PFSK-1 (cell line): ENCODE results near the gene ANKRD12.

Source experiments
- FOXP2 ChIP-seq: optimal IDR thresholded peaks from 2 replicates; pipeline ENCODE3; 2011; ENCODE audit warnings: borderline replicate concordance, control low read depth, inconsistent platforms; ENCODE audit not compliant: insufficient read depth; ENCODE audit errors: extremely low read length, extremely low read depth
- POLR2AphosphoS5 ChIP-seq: IDR thresholded peaks from 2 replicates; pipeline ENCODE4 v1.6.1; 2012; ENCODE audit warnings: low read depth, mild to moderate bottlenecking, control low read depth, low read length, moderate library complexity
- REST ChIP-seq, 2 experiments: IDR thresholded peaks; 2 replicates each; pipeline versions ENCODE4 v1.6.1 to v1.8.0; 2011 to 2012; ENCODE audit warnings: low read depth in 2 of 2, low read length in 2 of 2, control low read depth in 1 of 2, inconsistent platforms in 1 of 2, mild to moderate bottlenecking in 1 of 2, moderate library complexity in 1 of 2; ENCODE audit not compliant: insufficient read depth in 1 of 2
- SIN3A ChIP-seq: IDR thresholded peaks from 2 replicates; pipeline ENCODE4 v1.6.1; 2012; ENCODE audit warnings: mild to moderate bottlenecking, low read length, moderate library complexity, borderline replicate concordance; ENCODE audit not compliant: insufficient read depth
- TAF1 ChIP-seq: IDR thresholded peaks from 2 replicates; pipeline ENCODE4 v1.6.1; 2012; ENCODE audit warnings: low read length, control low read depth, borderline replicate concordance; ENCODE audit not compliant: insufficient read depth

The ANKRD12 gene

GRCh38 chr18:9248661-9249060 lies 112.1 kb downstream of the ANKRD12 start:
- TF ChIP-seq TAF1 (no peak), REST (IDR thresholded peaks at IDR 0.05; ENCODE audit: insufficient read depth in 1 of 2, low read depth in 2 of 2, low read length in 2 of 2) (no peak), FOXP2 (no peak), SIN3A (no peak), POLR2AphosphoS5 (no peak)

DNA sequence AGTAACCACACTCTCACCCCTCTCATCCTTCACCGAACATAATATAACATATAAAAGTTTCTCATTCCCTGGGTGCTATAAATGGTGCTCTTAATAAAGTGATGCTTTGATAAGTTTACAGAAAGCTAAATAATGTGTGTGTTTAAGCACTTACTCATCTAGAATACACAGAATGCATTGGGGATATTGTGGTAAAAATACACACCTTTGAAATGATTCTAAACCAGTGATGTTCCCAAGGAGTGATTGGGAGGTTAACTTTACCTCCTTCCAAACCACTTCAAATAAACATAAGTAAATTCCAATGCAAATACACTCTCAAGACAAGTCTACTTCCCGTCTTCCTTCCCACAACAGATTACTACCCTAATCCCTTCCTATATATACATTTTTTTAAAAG lies 112.7 kb downstream of the ANKRD12 start:
- TF ChIP-seq POLR2AphosphoS5 (no peak), SIN3A (no peak), FOXP2 (no peak), REST (IDR thresholded peaks at IDR 0.05; ENCODE audit: insufficient read depth in 1 of 2, low read depth in 2 of 2, low read length in 2 of 2) (no peak), TAF1 (no peak)

DNA sequence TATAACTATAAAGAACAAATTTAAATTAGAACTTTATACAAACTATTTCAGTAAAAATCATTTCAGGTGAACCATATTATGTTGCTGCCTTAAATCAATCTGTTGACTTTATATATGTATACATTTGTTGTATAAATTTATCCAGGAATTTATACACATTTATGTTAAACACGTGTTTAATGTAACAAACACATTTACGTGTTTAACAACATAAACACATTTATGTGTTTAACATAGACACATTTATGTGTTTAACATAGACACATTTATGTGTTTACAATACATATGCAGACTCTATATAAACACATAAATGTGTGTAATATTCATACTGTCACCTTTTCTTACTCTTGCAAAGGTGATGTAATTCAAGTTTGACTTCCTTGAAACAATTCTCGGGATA lies 122.6 kb downstream of the ANKRD12 start:
- no peak for TF ChIP-seq FOXP2
- TF ChIP-seq SIN3A: no peak
- TF ChIP-seq POLR2AphosphoS5: no peak
- no peak for TF ChIP-seq REST (IDR thresholded peaks at IDR 0.05; ENCODE audit: insufficient read depth in 1 of 2, low read depth in 2 of 2, low read length in 2 of 2)
- no peak for TF ChIP-seq TAF1

DNA sequence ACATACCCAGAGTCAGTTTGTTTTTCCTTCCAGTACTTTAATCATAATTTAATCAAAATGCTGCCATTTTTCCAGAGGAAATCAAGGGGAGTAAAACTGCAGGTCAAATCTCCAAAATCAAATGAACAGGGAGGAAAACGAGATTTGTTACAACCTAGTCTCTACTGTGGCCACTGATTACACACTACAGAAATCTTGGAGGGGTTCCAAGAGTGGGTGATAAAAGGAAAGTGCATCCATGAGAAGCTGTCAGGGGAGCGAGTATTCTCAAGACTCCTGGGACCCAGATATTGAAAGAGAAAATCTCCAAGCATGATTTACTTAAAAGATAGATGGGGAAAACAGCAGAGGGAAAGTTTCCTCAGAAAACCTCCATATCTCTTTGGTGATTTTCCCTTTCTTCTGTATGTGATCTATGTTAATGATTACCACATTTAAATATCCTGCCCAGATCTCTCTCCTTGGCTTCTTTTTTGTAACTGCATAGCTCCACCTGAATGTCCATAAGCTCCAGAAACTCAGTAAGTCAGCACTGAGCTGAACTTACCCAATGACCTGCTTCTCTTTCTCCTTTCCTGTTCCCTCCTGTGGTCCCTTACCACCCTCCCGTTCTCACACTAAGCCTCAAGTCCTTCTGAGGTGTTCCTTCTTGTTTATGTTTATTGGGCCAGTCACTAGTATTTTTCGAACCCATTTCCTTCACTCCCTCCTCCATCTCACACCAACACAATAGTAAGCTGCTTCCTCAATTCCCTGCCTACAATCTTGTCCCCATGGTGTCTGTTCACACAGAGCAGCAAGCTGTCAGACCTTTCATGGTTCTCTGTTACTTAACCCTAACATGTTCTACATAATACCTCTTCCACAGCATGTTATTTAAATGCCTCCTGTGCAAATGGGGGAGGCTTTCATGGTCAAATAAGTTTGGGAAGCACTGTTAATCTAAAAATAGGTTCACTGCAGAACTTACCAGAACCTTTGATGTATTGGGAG lies 124.1 kb downstream of the ANKRD12 start:
- TF ChIP-seq FOXP2 (no peak), REST (IDR thresholded peaks at IDR 0.05; ENCODE audit: insufficient read depth in 1 of 2, low read depth in 2 of 2, low read length in 2 of 2) (no peak)

GRCh38 chr18:9263264-9263663 lies 126.7 kb downstream of the ANKRD12 start:
- no peak for TF ChIP-seq FOXP2
- TF ChIP-seq SIN3A: no peak
- no peak for TF ChIP-seq POLR2AphosphoS5
- no peak for TF ChIP-seq REST (IDR thresholded peaks at IDR 0.05; ENCODE audit: insufficient read depth in 1 of 2, low read depth in 2 of 2, low read length in 2 of 2)
- no peak for TF ChIP-seq TAF1
